ENCODE results near the gene BOLA3. TPM values are rescaled to one million over a fixed set of nuclear protein-coding genes. Genes with fewer than 3 reads are reported as not detected.

The BOLA3 gene
- total and polyA plus RNA-seq, 10 of the 15 experiments (the other 5 are each of a cell fraction or from before 2014, with no cell fraction given): 62.6 to 300 (median 134) TPM

DNA sequence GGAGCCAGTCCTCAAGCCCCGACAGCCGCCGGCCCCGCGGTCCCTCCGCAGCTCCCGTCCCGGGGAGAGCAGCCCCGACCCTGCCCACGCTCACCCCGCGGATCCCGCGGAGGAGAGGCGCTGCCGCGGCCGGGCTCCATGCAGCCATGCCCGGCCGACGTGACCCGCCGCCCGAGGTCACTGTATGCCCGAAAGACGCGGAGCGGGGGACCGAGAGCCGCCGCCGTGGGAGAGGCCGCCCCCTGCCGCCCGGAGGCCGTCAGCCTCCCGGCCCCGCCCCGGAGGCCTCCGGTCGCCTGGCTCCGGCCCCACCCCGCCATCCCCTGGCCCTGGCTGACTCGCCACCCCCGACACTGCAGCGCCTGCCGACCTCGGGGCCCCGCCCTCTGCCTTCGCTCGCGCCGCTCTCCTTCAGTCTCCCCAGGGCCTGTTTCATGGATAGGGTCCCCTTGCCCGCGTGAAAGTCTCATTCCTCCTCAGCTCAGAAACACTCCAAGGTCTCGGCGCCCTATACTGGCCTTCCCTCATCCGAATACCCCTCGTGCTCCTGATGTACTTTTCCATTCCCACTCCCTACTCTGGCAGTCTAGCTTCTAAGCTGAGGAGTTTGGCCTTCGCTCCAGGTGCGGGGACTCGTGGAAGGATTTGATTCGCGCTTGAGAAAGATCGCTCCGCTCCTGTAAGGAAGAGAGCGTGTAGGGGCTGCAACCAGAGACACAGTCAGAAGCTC, at the start of gene BOLA3 (continued):
- no peak for TF ChIP-seq HDGF (IDR thresholded peaks at IDR 0.05)
- TF ChIP-seq FOS (IDR thresholded peaks at IDR 0.05; ENCODE audit: borderline replicate concordance, extremely low read depth, insufficient read length): no peak
- TF ChIP-seq CBFB (IDR thresholded peaks at IDR 0.05; ENCODE audit: low read depth): no peak
- TF ChIP-seq EP300 (IDR thresholded peaks at IDR 0.05; ENCODE audit: borderline replicate concordance in 1 of 2, control insufficient read depth in 1 of 2, low read depth in 2 of 2, low read length in 2 of 2): no peak
- TF ChIP-seq STAT3 (IDR thresholded peaks at IDR 0.05; ENCODE audit: low read depth, low read length): no peak
- no peak for TF ChIP-seq SMAD1 (IDR thresholded peaks at IDR 0.05; ENCODE audit: low read depth, partially characterized antibody)
- TF ChIP-seq HCFC1 (IDR thresholded peaks at IDR 0.05; ENCODE audit: low read length): peak; percentile 54
- no peak for TF ChIP-seq IRF4 (IDR thresholded peaks at IDR 0.05; ENCODE audit: low read depth, low read length)
- TF ChIP-seq BCLAF1 (IDR thresholded peaks at IDR 0.05): no peak
- TF ChIP-seq, protein P1, sequence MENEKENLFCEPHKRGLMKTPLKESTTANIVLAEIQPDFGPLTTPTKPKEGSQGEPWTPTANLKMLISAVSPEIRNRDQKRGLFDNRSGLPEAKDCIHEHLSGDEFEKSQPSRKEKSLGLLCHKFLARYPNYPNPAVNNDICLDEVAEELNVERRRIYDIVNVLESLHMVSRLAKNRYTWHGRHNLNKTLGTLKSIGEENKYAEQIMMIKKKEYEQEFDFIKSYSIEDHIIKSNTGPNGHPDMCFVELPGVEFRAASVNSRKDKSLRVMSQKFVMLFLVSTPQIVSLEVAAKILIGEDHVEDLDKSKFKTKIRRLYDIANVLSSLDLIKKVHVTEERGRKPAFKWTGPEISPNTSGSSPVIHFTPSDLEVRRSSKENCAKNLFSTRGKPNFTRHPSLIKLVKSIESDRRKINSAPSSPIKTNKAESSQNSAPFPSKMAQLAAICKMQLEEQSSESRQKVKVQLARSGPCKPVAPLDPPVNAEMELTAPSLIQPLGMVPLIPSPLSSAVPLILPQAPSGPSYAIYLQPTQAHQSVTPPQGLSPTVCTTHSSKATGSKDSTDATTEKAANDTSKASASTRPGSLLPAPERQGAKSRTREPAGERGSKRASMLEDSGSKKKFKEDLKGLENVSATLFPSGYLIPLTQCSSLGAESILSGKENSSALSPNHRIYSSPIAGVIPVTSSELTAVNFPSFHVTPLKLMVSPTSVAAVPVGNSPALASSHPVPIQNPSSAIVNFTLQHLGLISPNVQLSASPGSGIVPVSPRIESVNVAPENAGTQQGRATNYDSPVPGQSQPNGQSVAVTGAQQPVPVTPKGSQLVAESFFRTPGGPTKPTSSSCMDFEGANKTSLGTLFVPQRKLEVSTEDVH (IDR thresholded peaks at IDR 0.05; ENCODE audit: low read depth, partially characterized antibody): no peak
- no peak for TF ChIP-seq HDAC6 (IDR thresholded peaks at IDR 0.05; ENCODE audit: unreplicated experiment)
- no peak for TF ChIP-seq CBX3 (IDR thresholded peaks at IDR 0.05; ENCODE audit: borderline replicate concordance, low read depth)
- no peak for TF ChIP-seq MEF2B (IDR thresholded peaks at IDR 0.05; ENCODE audit: partially characterized antibody, poor library complexity, severe bottlenecking)
- TF ChIP-seq BCL3 (IDR thresholded peaks at IDR 0.05; ENCODE audit: borderline replicate concordance, insufficient read depth, low read depth, low read length, poor library complexity, severe bottlenecking): peak; percentile 57
- TF ChIP-seq KLF5 (IDR thresholded peaks at IDR 0.05; ENCODE audit: partially characterized antibody): peak; percentile 47
- TF ChIP-seq ATF3 (IDR thresholded peaks at IDR 0.05; ENCODE audit: borderline replicate concordance, extremely low read depth, low read depth, low read length): no peak
- TF ChIP-seq ASH2L (IDR thresholded peaks at IDR 0.05; ENCODE audit: borderline replicate concordance, low read depth): 0 out of 2 replicates have a peak, but pooled peaks have one; percentile 20
- TF ChIP-seq NR2C1 (IDR thresholded peaks at IDR 0.05): peak; percentile 94
- no peak for TF ChIP-seq POLR2AphosphoS2 (IDR thresholded peaks at IDR 0.05; ENCODE audit: low read depth, low read length)
- no peak for TF ChIP-seq ESRRA (IDR thresholded peaks at IDR 0.05; ENCODE audit: low read length)
- no peak for TF ChIP-seq RAD51 (IDR thresholded peaks at IDR 0.05)
- TF ChIP-seq, protein P2, sequence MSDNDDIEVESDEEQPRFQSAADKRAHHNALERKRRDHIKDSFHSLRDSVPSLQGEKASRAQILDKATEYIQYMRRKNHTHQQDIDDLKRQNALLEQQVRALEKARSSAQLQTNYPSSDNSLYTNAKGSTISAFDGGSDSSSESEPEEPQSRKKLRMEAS (IDR thresholded peaks at IDR 0.05; ENCODE audit: low read depth, low read length): no peak; the same call in 1 of the 2 replicates
- TF ChIP-seq BACH1 (IDR thresholded peaks at IDR 0.05; ENCODE audit: borderline replicate concordance): peak; percentile 82
